ENCODE measurements around the gene SLC5A10. TPM values are rescaled to one million over a fixed set of nuclear protein-coding genes. Genes with fewer than 3 reads are reported as not detected.

The SLC5A10 gene
- total RNA-seq, 1 experiment from 2014 or later: not detected

GRCh38 chr17:18968345-18968744, 16.4 kb downstream of the SLC5A10 start:
- Histone ChIP-seq H3K4me3 (ENCODE audit: low read depth, low read length, poor library complexity, severe bottlenecking) (no peak overlapping the region), H3K27me3 (replicated peaks; ENCODE audit: insufficient read depth, low read depth, low read length, poor library complexity) (no peaks in the 10 kb centered on the region), H3K27ac (ENCODE audit: low read depth, low read length, poor library complexity, severe bottlenecking) (peak overlapping the region; percentile 30), H3K9me3 (ENCODE audit: low read depth, low read length, poor library complexity, severe bottlenecking) (no peaks in the 10 kb centered on the region), H3K4me1 (ENCODE audit: insufficient read depth, low read length, poor library complexity, severe bottlenecking) (peaks cover 6% of the 10 kb centered on the region), H3K36me3 (ENCODE audit: insufficient read depth, low read length, poor library complexity, severe bottlenecking) (no peaks in the 10 kb centered on the region)
- no peak for DNase-seq (ENCODE audit: low spot score)
- ChIA-PET POLR2A (ENCODE audit: low non-redundant PET) (no interaction called here), CTCF (no interaction called here)
- intact Hi-C loops (cut with micrococcal nuclease; ENCODE audit: unreplicated experiment): no loop called here
- BruUV-seq (replicated peaks): no TSS peak
- no peak for TF ChIP-seq EZH2 (IDR thresholded peaks at IDR 0.05; ENCODE audit: borderline replicate concordance, low read depth, low read length, poor library complexity, severe bottlenecking)

DNA sequence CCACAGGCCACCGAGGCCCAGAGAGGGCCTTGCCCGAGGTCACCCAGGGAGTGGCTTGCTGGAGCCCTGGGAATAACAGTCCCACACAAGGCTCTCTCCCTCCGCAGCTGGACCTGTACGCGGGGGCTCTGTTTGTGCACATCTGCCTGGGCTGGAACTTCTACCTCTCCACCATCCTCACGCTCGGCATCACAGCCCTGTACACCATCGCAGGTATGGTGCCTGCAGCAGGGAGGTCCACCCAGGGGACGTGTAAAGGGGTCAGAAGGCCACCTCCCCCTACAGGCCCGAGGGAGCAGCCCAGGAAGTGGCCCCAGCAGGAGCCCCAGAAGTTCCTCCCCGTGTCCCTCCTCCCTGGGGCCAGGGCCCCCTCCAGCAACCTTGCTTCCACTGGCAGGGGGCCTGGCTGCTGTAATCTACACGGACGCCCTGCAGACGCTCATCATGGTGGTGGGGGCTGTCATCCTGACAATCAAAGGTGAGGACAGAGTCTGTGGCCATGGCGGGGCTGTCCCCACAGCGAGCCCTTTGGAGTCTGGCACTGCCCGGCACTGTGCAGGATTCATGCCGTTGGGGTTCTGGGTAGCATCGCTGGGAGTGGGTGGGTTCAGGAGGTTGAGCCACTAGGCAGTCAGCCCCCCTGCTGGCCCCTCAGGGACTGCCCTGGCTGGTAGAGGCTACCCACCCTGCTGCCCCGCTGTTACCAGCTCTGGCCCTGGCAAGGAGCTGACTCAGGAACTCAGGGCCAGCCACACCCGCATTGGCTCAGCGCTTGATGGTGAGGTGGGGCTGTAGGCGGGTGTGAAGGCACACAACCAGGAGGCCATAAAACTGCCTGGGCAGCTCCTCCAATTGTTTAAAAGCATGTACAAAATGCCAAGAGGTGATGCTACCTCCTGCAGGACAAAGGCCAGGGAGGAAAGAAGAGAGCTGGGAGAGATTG, 17.3 kb downstream of the SLC5A10 start:
- CTCF ChIA-PET: no interaction called here
- no peak for DNase-seq (ENCODE audit: low spot score)
- intact Hi-C loops (cut with micrococcal nuclease; ENCODE audit: unreplicated experiment): no loop called here
- POLR2A ChIA-PET (ENCODE audit: low non-redundant PET): no interaction called here
- BruUV-seq (replicated peaks): no TSS peak
- no peak for TF ChIP-seq EZH2 (IDR thresholded peaks at IDR 0.05; ENCODE audit: borderline replicate concordance, low read depth, low read length, poor library complexity, severe bottlenecking)
- TF ChIP-seq, protein P1, sequence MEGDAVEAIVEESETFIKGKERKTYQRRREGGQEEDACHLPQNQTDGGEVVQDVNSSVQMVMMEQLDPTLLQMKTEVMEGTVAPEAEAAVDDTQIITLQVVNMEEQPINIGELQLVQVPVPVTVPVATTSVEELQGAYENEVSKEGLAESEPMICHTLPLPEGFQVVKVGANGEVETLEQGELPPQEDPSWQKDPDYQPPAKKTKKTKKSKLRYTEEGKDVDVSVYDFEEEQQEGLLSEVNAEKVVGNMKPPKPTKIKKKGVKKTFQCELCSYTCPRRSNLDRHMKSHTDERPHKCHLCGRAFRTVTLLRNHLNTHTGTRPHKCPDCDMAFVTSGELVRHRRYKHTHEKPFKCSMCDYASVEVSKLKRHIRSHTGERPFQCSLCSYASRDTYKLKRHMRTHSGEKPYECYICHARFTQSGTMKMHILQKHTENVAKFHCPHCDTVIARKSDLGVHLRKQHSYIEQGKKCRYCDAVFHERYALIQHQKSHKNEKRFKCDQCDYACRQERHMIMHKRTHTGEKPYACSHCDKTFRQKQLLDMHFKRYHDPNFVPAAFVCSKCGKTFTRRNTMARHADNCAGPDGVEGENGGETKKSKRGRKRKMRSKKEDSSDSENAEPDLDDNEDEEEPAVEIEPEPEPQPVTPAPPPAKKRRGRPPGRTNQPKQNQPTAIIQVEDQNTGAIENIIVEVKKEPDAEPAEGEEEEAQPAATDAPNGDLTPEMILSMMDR (conservative IDR thresholded peaks at IDR 0.05; ENCODE audit: low read depth, low read length): no peak
- H3K4me1 ChIP-seq (ENCODE audit: insufficient read depth, low read length, poor library complexity, severe bottlenecking): peaks cover 6% of the 10 kb centered on the region
- no peaks in the 10 kb centered on the region for H3K27me3 ChIP-seq (replicated peaks; ENCODE audit: insufficient read depth, low read depth, low read length, poor library complexity)
- H3K4me3 ChIP-seq (ENCODE audit: low read depth, low read length, poor library complexity, severe bottlenecking): no peak overlapping the region
- no peaks in the 10 kb centered on the region for H3K36me3 ChIP-seq (ENCODE audit: insufficient read depth, low read length, poor library complexity, severe bottlenecking)
- H3K9me3 ChIP-seq (ENCODE audit: low read depth, low read length, poor library complexity, severe bottlenecking): no peaks in the 10 kb centered on the region
- H3K27ac ChIP-seq (ENCODE audit: low read depth, low read length, poor library complexity, severe bottlenecking): no peak overlapping the region

DNA sequence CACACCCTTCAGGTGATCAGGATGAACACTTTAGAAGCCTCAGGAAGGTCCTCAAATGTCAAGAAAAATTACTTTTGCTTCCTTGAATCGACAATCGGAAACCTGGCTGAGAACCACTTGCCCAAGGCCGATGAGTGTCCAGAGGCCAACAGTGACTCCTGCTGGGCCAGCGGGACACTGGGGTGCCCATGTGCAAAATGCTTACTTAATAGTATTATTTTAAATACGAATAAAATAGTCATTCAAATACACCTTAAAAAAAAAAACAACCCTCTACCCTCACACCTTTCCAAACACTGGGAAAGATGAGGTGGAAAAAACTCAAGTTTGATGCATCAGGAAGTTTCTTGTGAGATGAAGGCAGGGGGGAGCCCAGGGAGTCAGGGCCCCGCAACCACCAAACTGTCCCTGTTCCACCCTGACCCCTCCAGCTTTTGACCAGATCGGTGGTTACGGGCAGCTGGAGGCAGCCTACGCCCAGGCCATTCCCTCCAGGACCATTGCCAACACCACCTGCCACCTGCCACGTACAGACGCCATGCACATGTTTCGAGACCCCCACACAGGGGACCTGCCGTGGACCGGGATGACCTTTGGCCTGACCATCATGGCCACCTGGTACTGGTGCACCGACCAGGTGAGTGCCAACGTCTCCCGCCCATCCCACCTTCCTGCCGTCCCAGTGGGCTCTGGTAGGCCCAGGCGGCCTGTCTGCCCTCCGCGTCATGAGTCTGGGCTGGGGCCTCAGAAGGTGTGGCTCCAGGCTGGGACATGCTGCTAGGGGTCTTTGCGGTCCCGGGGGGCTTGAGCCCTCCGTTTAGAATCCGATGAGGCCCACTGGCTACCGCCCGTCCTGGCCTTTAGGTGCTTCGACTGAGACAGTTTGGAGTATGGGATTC, 18.9 kb downstream of the SLC5A10 start:
- Histone ChIP-seq H3K36me3 (ENCODE audit: insufficient read depth, low read length, poor library complexity, severe bottlenecking) (no peaks in the 10 kb centered on the region), H3K9me3 (ENCODE audit: low read depth, low read length, poor library complexity, severe bottlenecking) (no peaks in the 10 kb centered on the region), H3K27me3 (replicated peaks; ENCODE audit: insufficient read depth, low read depth, low read length, poor library complexity) (no peaks in the 10 kb centered on the region), H3K4me3 (ENCODE audit: low read depth, low read length, poor library complexity, severe bottlenecking) (no peak overlapping the region), H3K4me1 (ENCODE audit: insufficient read depth, low read length, poor library complexity, severe bottlenecking) (peaks cover 6% of the 10 kb centered on the region), H3K27ac (ENCODE audit: low read depth, low read length, poor library complexity, severe bottlenecking) (no peak overlapping the region)
- intact Hi-C loops (cut with micrococcal nuclease; ENCODE audit: unreplicated experiment): no loop called here
- ChIA-PET CTCF (no interaction called here), POLR2A (ENCODE audit: low non-redundant PET) (no interaction called here)
- no TSS peak for BruUV-seq (replicated peaks)
- no peak for TF ChIP-seq EZH2 (IDR thresholded peaks at IDR 0.05; ENCODE audit: borderline replicate concordance, low read depth, low read length, poor library complexity, severe bottlenecking)
- TF ChIP-seq, protein P1 (conservative IDR thresholded peaks at IDR 0.05; ENCODE audit: low read depth, low read length): no peak
- DNase-seq (ENCODE audit: low spot score): no peak

Measured in A673 (cell line).